Measurements from ENCODE around the gene TANGO2.

The TANGO2 gene

GRCh38 chr22:19997561-19998231, 23.2 kb upstream of the TANGO2 start:
- DNase-seq, result no peak

- DNase-seq, result no peak
Observed at GRCh38 chr22:19998232-19998951, 22.5 kb upstream of the TANGO2 start.

GRCh38 chr22:19998991-19999820, 21.7 kb upstream of the TANGO2 start:
- DNase-seq, result peak; percentile 18

- DNase-seq, result no peak
Observed at GRCh38 chr22:20000246-20001081, 20.4 kb upstream of the TANGO2 start.

- no peak for DNase-seq
Observed at GRCh38 chr22:20001082-20001638, 19.8 kb upstream of the TANGO2 start.

- no peak for DNase-seq
Observed at GRCh38 chr22:20002128-20002527, 18.8 kb upstream of the TANGO2 start.

- no peak for DNase-seq
Observed at GRCh38 chr22:20002636-20003035, 18.3 kb upstream of the TANGO2 start.

GRCh38 chr22:20003304-20003703, 17.6 kb upstream of the TANGO2 start:
- no peak for DNase-seq

GRCh38 chr22:20004464-20004863, 16.4 kb upstream of the TANGO2 start:
- no peak for DNase-seq

GRCh38 chr22:20008221-20008995, 12.5 kb upstream of the TANGO2 start:
- no peak for DNase-seq

- no peak for DNase-seq
Observed at GRCh38 chr22:20009018-20009491, 11.9 kb upstream of the TANGO2 start.

GRCh38 chr22:20009582-20010306, 11.2 kb upstream of the TANGO2 start:
- no peak for DNase-seq

- no peak for DNase-seq
Observed at GRCh38 chr22:20010307-20011122, 10.4 kb upstream of the TANGO2 start.

GRCh38 chr22:20011123-20011992, 9.6 kb upstream of the TANGO2 start:
- no peak for DNase-seq

GRCh38 chr22:20011993-20012740, 8.7 kb upstream of the TANGO2 start:
- DNase-seq, result no peak

- DNase-seq, result no peak
Observed at GRCh38 chr22:20012741-20013331, 8.1 kb upstream of the TANGO2 start.

- DNase-seq, result peak; percentile 80
Observed at GRCh38 chr22:20013382-20013871, 7.5 kb upstream of the TANGO2 start.

Measured in NCI-H82 (cell line).